Activated gamma-delta T cell (primary cell): Measurements from ENCODE around the gene SLC39A11.
"Not testable (repeated sequence)": the region's sequence is repeated elsewhere in the genome, so short reads cannot be mapped to it uniquely, and the experiment has no call there.

Source experiments
- DNase-seq: peaks from one replicate; lab custom pipeline; 2025; lab: John Stamatoyannopoulos, UW

The SLC39A11 gene

GRCh38 chr17:72714357-72714966, 378.0 kb downstream of the SLC39A11 start:
- no peak for DNase-seq

GRCh38 chr17:72713701-72714100, 378.8 kb downstream of the SLC39A11 start:
- no peak for DNase-seq

- no peak for DNase-seq
Measured at GRCh38 chr17:72711521-72712310, 380.8 kb downstream of the SLC39A11 start.

- no peak for DNase-seq
Measured at GRCh38 chr17:72710834-72711233, 381.7 kb downstream of the SLC39A11 start.

GRCh38 chr17:72710202-72710601, 382.3 kb downstream of the SLC39A11 start:
- DNase-seq = no peak

- DNase-seq = not testable (repeated sequence)
Measured at GRCh38 chr17:72708682-72709081, 383.8 kb downstream of the SLC39A11 start.

- DNase-seq = no peak
Measured at GRCh38 chr17:72707881-72708280, 384.6 kb downstream of the SLC39A11 start.

GRCh38 chr17:72706396-72706981, 386.0 kb downstream of the SLC39A11 start:
- no peak for DNase-seq

GRCh38 chr17:72705905-72706395, 386.5 kb downstream of the SLC39A11 start:
- no peak for DNase-seq

GRCh38 chr17:72702998-72703397, 389.5 kb downstream of the SLC39A11 start:
- DNase-seq = no peak

GRCh38 chr17:72702136-72702735, 390.3 kb downstream of the SLC39A11 start:
- no peak for DNase-seq

GRCh38 chr17:72700226-72700625, 392.3 kb downstream of the SLC39A11 start:
- DNase-seq = no peak

- DNase-seq = no peak
Measured at GRCh38 chr17:72699545-72699944, 392.9 kb downstream of the SLC39A11 start.

- no peak for DNase-seq
Measured at GRCh38 chr17:72697602-72698146, 394.8 kb downstream of the SLC39A11 start.

- no peak for DNase-seq
Measured at GRCh38 chr17:72696721-72697120, 395.8 kb downstream of the SLC39A11 start.

- DNase-seq = no peak
Measured at GRCh38 chr17:72696156-72696555, 396.3 kb downstream of the SLC39A11 start.

- DNase-seq = no peak
Measured at GRCh38 chr17:72693956-72694355, 398.5 kb downstream of the SLC39A11 start.

GRCh38 chr17:72693151-72693878, 399.2 kb downstream of the SLC39A11 start:
- no peak for DNase-seq

GRCh38 chr17:72692676-72693075, 399.8 kb downstream of the SLC39A11 start:
- no peak for DNase-seq

- DNase-seq = no peak
Measured at GRCh38 chr17:72691586-72691985, 400.9 kb downstream of the SLC39A11 start.

- DNase-seq = no peak
Measured at GRCh38 chr17:72691017-72691416, 401.5 kb downstream of the SLC39A11 start.

GRCh38 chr17:72687886-72688285, 404.6 kb downstream of the SLC39A11 start:
- DNase-seq = no peak
